GM12878 (cell line): ENCODE data around the gene FAS. TPM values are rescaled to one million over a fixed set of nuclear protein-coding genes. Genes with fewer than 3 reads are reported as not detected.

Experiments
- ATAC-seq: fragments of 200-7000 bp; cut with Tn5 transposase; 3 replicates; pipeline ENCODE4 v1.9.1; 2020; ENCODE audit warnings: mild to moderate bottlenecking, moderate library complexity
- BruUV-seq: library from RNA; stranded (reverse); fragments of 400-500 nt; replicated peaks from 2 replicates; lab custom pipeline; 2021; lab: Mats Ljungman, UMichigan
- CTCF ChIA-PET: fragments of 300-600 bp; sonication (Branson Sonifier 250); formaldehyde crosslinking; extraction: SDS; loops from one replicate; lab custom pipeline; 2021; ENCODE audit warnings: inconsistent platforms; lab: Yijun Ruan, JAX
- POLR2A ChIA-PET: fragments of 350-600 bp; formaldehyde crosslinking; extraction: SDS; loops from one replicate; lab custom pipeline; 2021; ENCODE audit warnings: inconsistent platforms; lab: Charles Lee
- RAD21 ChIA-PET: fragments of 300-600 bp; sonication (Branson Sonifier 250); formaldehyde crosslinking; loops from one replicate; lab custom pipeline; 2023; ENCODE audit warnings: antibody characterized with exemption; ENCODE audit not compliant: unreplicated experiment; lab: Charles Lee
- SMC1A ChIA-PET: fragments of 300-600 bp; sonication (Branson Sonifier 250); formaldehyde crosslinking; loops from one replicate; lab custom pipeline; 2023; ENCODE audit not compliant: unreplicated experiment, uncharacterized antibody; lab: Charles Lee
- DNase-seq: peaks from one replicate; pipeline ENCODE4 v3.0.0-alpha.2; 2011; ENCODE audit warnings: low read depth, low spot score
- FAIRE-seq: peaks from 3 replicates; lab custom pipeline; 2011; peaks lifted over from hg19 to GRCh38; lab: Jason Lieb, UNC
- H2AFZ ChIP-seq: 2 replicates; pipeline ENCODE4 v1.6.0; 2011; ENCODE audit warnings: low read depth, low read length, control low read depth; ENCODE audit not compliant: control insufficient read depth
- H3K27ac ChIP-seq: 2 replicates; pipeline ENCODE4 v1.5.1; 2011; ENCODE audit warnings: control low read depth; ENCODE audit not compliant: control insufficient read depth, insufficient read depth
- H3K27me3 ChIP-seq, 2 experiments: replicated peaks in 1 of 2; 2 replicates each; pipeline versions ENCODE4 v1.6.0 to v1.6.1; 2011; ENCODE audit warnings: low read length in 1 of 2; ENCODE audit not compliant: control insufficient read depth in 2 of 2, insufficient read depth in 2 of 2
- H3K36me3 ChIP-seq, 2 experiments: 2 replicates each; pipeline ENCODE4 v1.5.1; 2011; ENCODE audit warnings: low read length in 1 of 2; ENCODE audit not compliant: control insufficient read depth in 2 of 2, insufficient read depth in 2 of 2
- H3K4me1 ChIP-seq: 2 replicates; pipeline ENCODE4 v1.6.1; 2011; ENCODE audit warnings: mild to moderate bottlenecking, low read length, moderate library complexity, mixed read lengths; ENCODE audit not compliant: control insufficient read depth, insufficient read depth
- H3K4me2 ChIP-seq: 2 replicates; pipeline ENCODE4 v1.6.0; 2011; ENCODE audit warnings: control low read depth; ENCODE audit not compliant: control insufficient read depth, insufficient read depth
- H3K4me3 ChIP-seq: fragments of 200-600 bp; sonication (generic); 2 replicates; pipeline ENCODE4 v1.5.1; 2016
- H3K79me2 ChIP-seq: 2 replicates; pipeline ENCODE4 v1.6.0; 2011; ENCODE audit warnings: low read length; ENCODE audit not compliant: control insufficient read depth, insufficient read depth
- H3K9ac ChIP-seq: 2 replicates; pipeline ENCODE4 v1.8.0; 2011; ENCODE audit warnings: low read length, control low read depth, mixed read lengths; ENCODE audit not compliant: control insufficient read depth, insufficient read depth
- H3K9me3 ChIP-seq: replicated peaks from 3 replicates; pipeline ENCODE4 v1.5.1; 2011; ENCODE audit warnings: mild to moderate bottlenecking, low read length; ENCODE audit not compliant: control insufficient read depth, insufficient read depth
- H4K20me1 ChIP-seq: 2 replicates; pipeline ENCODE4 v1.6.0; 2011; ENCODE audit not compliant: control insufficient read depth, insufficient read depth
- ASH2L ChIP-seq: fragments of 300-600, 200-600 bp; sonication (generic); IDR thresholded peaks from 2 replicates; pipeline ENCODE4 v1.6.1; 2017; ENCODE audit warnings: low read depth, mild to moderate bottlenecking, borderline replicate concordance
- ATF2 ChIP-seq: IDR thresholded peaks from 2 replicates; pipeline ENCODE4 v1.6.1; 2012; ENCODE audit warnings: low read length, inconsistent platforms
- ATF7 ChIP-seq: fragments of 450-650 bp; IDR thresholded peaks from 2 replicates; pipeline ENCODE4 v1.6.1; 2016; ENCODE audit warnings: low read depth, mild to moderate bottlenecking
- BCL11A ChIP-seq: IDR thresholded peaks from 2 replicates; pipeline ENCODE4 v1.6.1; 2011; ENCODE audit warnings: low read depth, low read length
- CBFB ChIP-seq: IDR thresholded peaks from 2 replicates; pipeline ENCODE4 v1.6.1; 2016; ENCODE audit warnings: antibody characterized with exemption, low read depth
- CBX3 ChIP-seq: fragments of 200-600 bp; sonication (generic); IDR thresholded peaks from 2 replicates; pipeline ENCODE4 v1.6.1; 2016; ENCODE audit warnings: low read depth, borderline replicate concordance
- EGR1 ChIP-seq, 2 experiments: IDR thresholded peaks; 1 replicate in 1 of 2; 2 replicates in 1 of 2; pipeline ENCODE4 v1.6.1; 2011 to 2012; ENCODE audit warnings: low read depth in 2 of 2, low read length in 2 of 2, borderline replicate concordance in 1 of 2, mild to moderate bottlenecking in 1 of 2, moderate library complexity in 1 of 2
- EP300 ChIP-seq, 2 experiments: fragments of 150-350 bp in 1 of 2; IDR thresholded peaks; 2 replicates each; pipeline ENCODE4 v1.6.1; 2011 to 2012; ENCODE audit warnings: low read depth in 2 of 2, low read length in 2 of 2, borderline replicate concordance in 1 of 2, improper control_type of control experiment in 1 of 2, inconsistent platforms in 1 of 2; ENCODE audit not compliant: control insufficient read depth in 1 of 2
- MEF2B ChIP-seq: fragments of 450-650 bp; IDR thresholded peaks from 2 replicates; pipeline ENCODE4 v1.6.1; 2018; ENCODE audit warnings: mild to moderate bottlenecking, moderate library complexity; ENCODE audit not compliant: partially characterized antibody, poor library complexity, severe bottlenecking
- NFXL1 ChIP-seq: fragments of 450-650 bp; IDR thresholded peaks from 2 replicates; pipeline ENCODE4 v1.6.1; 2017; ENCODE audit warnings: antibody characterized with exemption, mild to moderate bottlenecking, borderline replicate concordance
- SMARCA5 ChIP-seq: fragments of 450-650 bp; IDR thresholded peaks from 2 replicates; pipeline ENCODE4 v1.6.1; 2017; ENCODE audit warnings: mild to moderate bottlenecking
- YBX1 ChIP-seq: fragments of 450-650 bp; IDR thresholded peaks from 2 replicates; pipeline ENCODE4 v1.6.1; 2016; ENCODE audit warnings: antibody characterized with exemption
- ZNF217 ChIP-seq: fragments of 450-650 bp; IDR thresholded peaks from 2 replicates; pipeline ENCODE4 v1.6.1; 2017; ENCODE audit warnings: antibody characterized with exemption, mild to moderate bottlenecking
- WGBS: methylation state at CpG from one replicate; pipeline ENCODE4 v1.1.6; 2016; ENCODE audit warnings: low lambda C conversion rate; ENCODE audit not compliant: insufficient replicate concordance, insufficient coverage; ENCODE audit errors: missing lambda C conversion rate; 5-methylcytosine and 5-hydroxymethylcytosine counted together
- in situ Hi-C: fragments of 300-500 bp; cut with MboI; formaldehyde crosslinking; loops from 9 replicates; pipeline ENCODE4 v1.14.3; 2018; ENCODE audit warnings: mixed read lengths
- intact Hi-C: fragments of 100-400 bp; cut with micrococcal nuclease; formaldehyde crosslinking; loops from one replicate; pipeline ENCODE4 v1.14.2; 2022; ENCODE audit not compliant: unreplicated experiment
- polyA plus RNA-seq, 11 experiments: library from polyadenylated mRNA; depleted of rRNA in 4 of 11; unstranded in 6 of 11; stranded (reverse) in 5 of 11; fragments of >200 nt; fragmentation: Nextera tagmentation in 4 of 11; fragmentation: Illumina TruSeq in 1 of 11; extraction: Ambion mirVana in 4 of 11; extraction: Trizol in 1 of 11; gene quantifications; 1 replicate in 1 of 11; 2 replicates in 10 of 11; pipeline versions ENCODE4 v1.2.1 to v1.2.3, GENCODE V29; 2011 to 2016; ENCODE audit warnings: inconsistent platforms in 2 of 11, missing spikeins in 2 of 11, low read depth in 1 of 11
- total RNA-seq, 4 experiments: library from RNA; depleted of rRNA in 3 of 4; stranded (reverse); fragments of >200 nt in 3 of 4; fragmentation: Illumina TruSeq in 1 of 4; extraction: Trizol in 1 of 4; gene quantifications; 2 replicates each; pipeline versions ENCODE4 v1.2.1 to v1.2.3, GENCODE V29; 2013 to 2021
- TF ChIP-seq, protein P1 (sequence below): fragments of 450-650 bp; IDR thresholded peaks from 2 replicates; pipeline ENCODE4 v1.6.1; 2017; ENCODE audit warnings: mild to moderate bottlenecking, moderate library complexity
- TF ChIP-seq, protein P2 (sequence below): IDR thresholded peaks from 2 replicates; pipeline ENCODE4 v1.6.1; 2011; ENCODE audit warnings: low read depth, mild to moderate bottlenecking, low read length, moderate library complexity, borderline replicate concordance; ENCODE audit errors: extremely low read depth
- TF ChIP-seq, protein P3 (sequence below): IDR thresholded peaks from 2 replicates; pipeline ENCODE4 v1.6.1; 2011; ENCODE audit warnings: low read depth, low read length, improper control_type of control experiment, borderline replicate concordance

The FAS gene
- total and polyA plus RNA-seq, 10 of the 15 experiments (the other 5 are each of a cell fraction or from before 2014, with no cell fraction given), result 50.1 to 147 (median 69.9) TPM

- POLR2A ChIA-PET, result interaction anchor here (0.7 kb wide), 1 partner anchor 52 kb away, joined by 3 read pairs; no protein-coding TSS in a partner anchor
- no peak for ATAC-seq
- H3K36me3 ChIP-seq, result no peaks in the 10 kb centered on the region
- CTCF ChIA-PET, result interaction anchor here (0.7 to 1.5 kb wide), 5 partner anchors 18 to 261 kb away, joined by 3 to 5 read pairs (median 3); no protein-coding TSS in a partner anchor
- no TSS peak for BruUV-seq
- H3K4me2 ChIP-seq, result no peak overlapping the region
- H3K27me3 ChIP-seq, result no peaks in the 10 kb centered on the region
- no peaks in the 10 kb centered on the region for H3K4me1 ChIP-seq
- H3K9ac ChIP-seq, result no peak overlapping the region
- H3K4me3 ChIP-seq, result no peak overlapping the region
- intact Hi-C loops, result no loop called here
- RAD21 ChIA-PET, result interaction anchor here (0.9 to 1.0 kb wide), 2 partner anchors 9 to 463 kb away, joined by 3 to 4 read pairs; no protein-coding TSS in a partner anchor
- no peak for DNase-seq
- H3K27ac ChIP-seq, result no peak overlapping the region
- WGBS, result 88% methylated on average over 4 of the region's 4 CpGs
- SMC1A ChIA-PET, result interaction anchor here (0.6 to 1.2 kb wide), 5 partner anchors 11 to 1281 kb away, joined by 3 to 4 read pairs (median 3); no protein-coding TSS in a partner anchor
- in situ Hi-C loops, result no loop called here
- no peaks in the 10 kb centered on the region for H3K79me2 ChIP-seq
- no peaks in the 10 kb centered on the region for H4K20me1 ChIP-seq
- no peaks in the 10 kb centered on the region for H3K9me3 ChIP-seq
- H2AFZ ChIP-seq, result no peak overlapping the region
- FAIRE-seq, result no peak
- TF ChIP-seq CBFB (no peak), ATF7 (no peak), ATF2 (no peak), ZNF217 (no peak), MEF2B (no peak), EP300 (IDR thresholded peaks at IDR 0.05; ENCODE audit: borderline replicate concordance in 1 of 2, control insufficient read depth in 1 of 2, low read depth in 2 of 2, low read length in 2 of 2) (no peak), BCL11A (no peak), YBX1 (no peak), SMARCA5 (no peak), NFXL1 (no peak), CBX3 (no peak), ASH2L (no peak), EGR1 (IDR thresholded peaks at IDR 0.05; ENCODE audit: borderline replicate concordance in 1 of 2, low read depth in 2 of 2, low read length in 2 of 2) (no peak)
- TF ChIP-seq, protein P1, sequence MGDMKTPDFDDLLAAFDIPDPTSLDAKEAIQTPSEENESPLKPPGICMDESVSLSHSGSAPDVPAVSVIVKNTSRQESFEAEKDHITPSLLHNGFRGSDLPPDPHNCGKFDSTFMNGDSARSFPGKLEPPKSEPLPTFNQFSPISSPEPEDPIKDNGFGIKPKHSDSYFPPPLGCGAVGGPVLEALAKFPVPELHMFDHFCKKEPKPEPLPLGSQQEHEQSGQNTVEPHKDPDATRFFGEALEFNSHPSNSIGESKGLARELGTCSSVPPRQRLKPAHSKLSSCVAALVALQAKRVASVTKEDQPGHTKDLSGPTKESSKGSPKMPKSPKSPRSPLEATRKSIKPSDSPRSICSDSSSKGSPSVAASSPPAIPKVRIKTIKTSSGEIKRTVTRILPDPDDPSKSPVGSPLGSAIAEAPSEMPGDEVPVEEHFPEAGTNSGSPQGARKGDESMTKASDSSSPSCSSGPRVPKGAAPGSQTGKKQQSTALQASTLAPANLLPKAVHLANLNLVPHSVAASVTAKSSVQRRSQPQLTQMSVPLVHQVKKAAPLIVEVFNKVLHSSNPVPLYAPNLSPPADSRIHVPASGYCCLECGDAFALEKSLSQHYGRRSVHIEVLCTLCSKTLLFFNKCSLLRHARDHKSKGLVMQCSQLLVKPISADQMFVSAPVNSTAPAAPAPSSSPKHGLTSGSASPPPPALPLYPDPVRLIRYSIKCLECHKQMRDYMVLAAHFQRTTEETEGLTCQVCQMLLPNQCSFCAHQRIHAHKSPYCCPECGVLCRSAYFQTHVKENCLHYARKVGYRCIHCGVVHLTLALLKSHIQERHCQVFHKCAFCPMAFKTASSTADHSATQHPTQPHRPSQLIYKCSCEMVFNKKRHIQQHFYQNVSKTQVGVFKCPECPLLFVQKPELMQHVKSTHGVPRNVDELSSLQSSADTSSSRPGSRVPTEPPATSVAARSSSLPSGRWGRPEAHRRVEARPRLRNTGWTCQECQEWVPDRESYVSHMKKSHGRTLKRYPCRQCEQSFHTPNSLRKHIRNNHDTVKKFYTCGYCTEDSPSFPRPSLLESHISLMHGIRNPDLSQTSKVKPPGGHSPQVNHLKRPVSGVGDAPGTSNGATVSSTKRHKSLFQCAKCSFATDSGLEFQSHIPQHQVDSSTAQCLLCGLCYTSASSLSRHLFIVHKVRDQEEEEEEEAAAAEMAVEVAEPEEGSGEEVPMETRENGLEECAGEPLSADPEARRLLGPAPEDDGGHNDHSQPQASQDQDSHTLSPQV, result no peak
- TF ChIP-seq, protein P2, sequence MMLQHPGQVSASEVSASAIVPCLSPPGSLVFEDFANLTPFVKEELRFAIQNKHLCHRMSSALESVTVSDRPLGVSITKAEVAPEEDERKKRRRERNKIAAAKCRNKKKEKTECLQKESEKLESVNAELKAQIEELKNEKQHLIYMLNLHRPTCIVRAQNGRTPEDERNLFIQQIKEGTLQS, result no peak
- TF ChIP-seq, protein P3, sequence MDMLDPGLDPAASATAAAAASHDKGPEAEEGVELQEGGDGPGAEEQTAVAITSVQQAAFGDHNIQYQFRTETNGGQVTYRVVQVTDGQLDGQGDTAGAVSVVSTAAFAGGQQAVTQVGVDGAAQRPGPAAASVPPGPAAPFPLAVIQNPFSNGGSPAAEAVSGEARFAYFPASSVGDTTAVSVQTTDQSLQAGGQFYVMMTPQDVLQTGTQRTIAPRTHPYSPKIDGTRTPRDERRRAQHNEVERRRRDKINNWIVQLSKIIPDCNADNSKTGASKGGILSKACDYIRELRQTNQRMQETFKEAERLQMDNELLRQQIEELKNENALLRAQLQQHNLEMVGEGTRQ, result no peak
Observed at GRCh38 chr10:88954458-88955083, 36.0 kb upstream of the FAS start.
